ENCODE measurements around the gene PAM. TPM values are rescaled to one million over a fixed set of nuclear protein-coding genes. Genes with fewer than 3 reads are reported as not detected.

The PAM gene
- total RNA-seq, 1 donor from 2014 or later = 940 TPM

DNA sequence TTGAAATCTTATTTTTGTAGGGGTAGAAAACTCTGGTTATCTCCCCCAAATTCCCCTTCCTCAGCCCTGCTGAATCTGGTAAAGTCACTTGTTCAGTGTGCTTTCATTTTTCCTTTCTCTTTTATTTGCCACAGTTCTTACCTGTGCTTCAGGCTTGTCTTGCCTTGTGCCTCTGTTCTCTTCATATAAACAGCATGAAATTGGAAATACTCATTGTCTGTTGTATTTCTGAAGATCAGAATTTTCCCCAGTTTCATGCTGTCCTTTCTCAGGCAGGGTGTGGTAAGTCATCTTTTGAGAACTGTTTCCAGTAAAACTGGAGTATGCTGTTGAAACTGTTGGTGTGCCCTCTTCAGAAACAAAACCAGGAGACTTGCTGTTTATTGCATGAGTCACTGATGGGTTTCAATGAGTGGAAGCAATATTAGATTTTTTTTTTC lies 7.0 kb downstream of the PAM start:
- TF ChIP-seq, protein P1, sequence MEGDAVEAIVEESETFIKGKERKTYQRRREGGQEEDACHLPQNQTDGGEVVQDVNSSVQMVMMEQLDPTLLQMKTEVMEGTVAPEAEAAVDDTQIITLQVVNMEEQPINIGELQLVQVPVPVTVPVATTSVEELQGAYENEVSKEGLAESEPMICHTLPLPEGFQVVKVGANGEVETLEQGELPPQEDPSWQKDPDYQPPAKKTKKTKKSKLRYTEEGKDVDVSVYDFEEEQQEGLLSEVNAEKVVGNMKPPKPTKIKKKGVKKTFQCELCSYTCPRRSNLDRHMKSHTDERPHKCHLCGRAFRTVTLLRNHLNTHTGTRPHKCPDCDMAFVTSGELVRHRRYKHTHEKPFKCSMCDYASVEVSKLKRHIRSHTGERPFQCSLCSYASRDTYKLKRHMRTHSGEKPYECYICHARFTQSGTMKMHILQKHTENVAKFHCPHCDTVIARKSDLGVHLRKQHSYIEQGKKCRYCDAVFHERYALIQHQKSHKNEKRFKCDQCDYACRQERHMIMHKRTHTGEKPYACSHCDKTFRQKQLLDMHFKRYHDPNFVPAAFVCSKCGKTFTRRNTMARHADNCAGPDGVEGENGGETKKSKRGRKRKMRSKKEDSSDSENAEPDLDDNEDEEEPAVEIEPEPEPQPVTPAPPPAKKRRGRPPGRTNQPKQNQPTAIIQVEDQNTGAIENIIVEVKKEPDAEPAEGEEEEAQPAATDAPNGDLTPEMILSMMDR (IDR thresholded peaks at IDR 0.05) = no peak
- Histone ChIP-seq H3K27ac (peak overlapping the region in 1 of 2 donors; percentile 28), H3K4me3 (peak overlapping the region; percentile 35 to 45), H3K4me1 (peaks cover 5 to 39% of the 10 kb centered on the region in 2 donors), H3K27me3 (no peaks in the 10 kb centered on the region), H3K9me3 (no peaks in the 10 kb centered on the region), H3K36me3 (no peaks in the 10 kb centered on the region)
- no peak for DNase-seq (ENCODE audit: low spot score in 2 of 2)
- intact Hi-C loops (cut with DNase I) = no loop called here

DNA sequence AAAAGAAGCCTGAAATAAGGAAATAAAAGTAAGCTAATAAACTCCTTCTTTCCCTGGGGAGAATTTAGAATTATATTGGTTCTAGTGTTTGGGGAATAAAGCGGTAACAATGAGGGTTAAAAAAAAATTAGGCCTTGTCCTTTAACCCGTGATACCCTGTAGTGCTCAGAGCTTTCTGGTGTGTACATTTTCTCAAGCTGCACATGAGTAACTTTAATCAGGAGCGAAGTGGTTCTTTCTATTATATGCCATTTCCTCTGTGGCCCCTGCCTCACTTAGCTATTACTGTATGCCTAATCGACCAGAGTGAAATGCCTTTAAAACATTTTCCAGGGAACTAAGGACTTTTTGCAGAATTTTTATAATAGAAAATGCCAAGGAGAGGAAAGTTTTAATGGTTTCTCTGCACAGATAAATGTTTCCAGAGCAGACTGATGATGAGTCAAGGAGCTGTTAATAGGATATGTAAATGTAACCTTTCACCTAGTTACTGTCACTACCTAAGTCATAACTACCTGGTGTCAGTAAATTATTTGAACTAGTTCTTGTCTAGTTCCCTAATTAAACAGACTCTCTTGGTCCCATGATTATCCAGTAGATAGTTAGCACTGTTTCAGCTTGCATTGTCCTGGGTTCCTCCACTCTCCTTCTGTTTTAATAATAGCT lies 7.6 kb downstream of the PAM start:
- Histone ChIP-seq H3K36me3 (no peaks in the 10 kb centered on the region), H3K27ac (peak overlapping the region in 1 of 2 donors; percentile 29), H3K27me3 (no peaks in the 10 kb centered on the region), H3K4me1 (peaks cover 5 to 37% of the 10 kb centered on the region in 2 donors), H3K4me3 (peak overlapping the region in 1 of 2 donors; percentile 35), H3K9me3 (no peaks in the 10 kb centered on the region)
- DNase-seq (ENCODE audit: low spot score in 2 of 2) = no peak
- intact Hi-C loops (cut with DNase I) = no loop called here
- TF ChIP-seq, protein P1 (IDR thresholded peaks at IDR 0.05) = no peak

DNA sequence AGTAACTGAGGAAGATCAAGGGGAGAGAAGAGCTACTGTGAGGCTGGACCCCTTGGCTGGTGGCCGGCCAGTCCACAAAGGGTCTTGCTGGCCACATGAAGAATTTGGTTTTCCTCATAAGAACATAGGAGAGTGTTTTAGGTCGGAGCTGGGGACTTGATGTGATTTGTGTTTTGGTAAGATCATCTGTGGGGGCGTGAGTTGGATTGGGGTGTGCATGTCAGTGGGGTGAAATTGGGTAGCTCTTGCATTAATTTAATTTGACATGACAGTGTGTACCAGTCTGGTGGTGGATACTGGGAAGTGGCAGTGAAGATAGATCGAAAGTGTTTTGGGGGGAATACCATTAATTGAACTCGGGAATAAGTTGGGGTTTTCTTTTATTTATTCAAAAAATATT lies 8.6 kb downstream of the PAM start:
- no peak for DNase-seq (ENCODE audit: low spot score in 2 of 2)

DNA sequence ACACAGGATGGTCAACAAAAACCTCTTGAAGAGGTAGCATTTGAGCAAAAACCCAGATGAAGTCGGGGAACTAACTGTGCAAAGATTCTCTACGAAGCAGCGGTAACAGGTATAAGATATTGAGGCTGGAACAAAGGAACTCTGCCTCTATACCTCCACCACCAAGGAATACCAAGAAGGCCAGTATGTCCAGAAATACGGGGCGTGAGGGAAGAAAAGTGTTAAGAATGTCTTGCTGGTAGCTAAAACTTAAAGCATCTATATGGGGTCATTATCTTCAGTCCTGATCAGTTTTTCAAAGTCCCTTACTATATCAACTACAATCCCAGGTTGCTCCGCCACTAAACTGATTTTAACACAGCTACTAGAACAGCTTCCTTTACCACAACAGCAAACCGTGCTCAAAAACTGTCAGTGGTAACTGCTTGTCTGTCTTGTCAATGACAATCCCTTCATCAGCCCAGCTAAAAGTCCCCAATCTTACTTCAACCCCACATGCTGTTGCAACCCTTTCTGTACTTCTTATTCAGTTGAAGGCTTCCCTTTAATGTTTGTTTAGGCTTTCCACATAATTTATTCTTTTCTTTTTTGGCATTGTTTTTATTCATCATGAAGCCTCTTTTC lies 9.4 kb downstream of the PAM start:
- H3K9me3 ChIP-seq = no peaks in the 10 kb centered on the region
- H3K4me3 ChIP-seq = no peak overlapping the region
- TF ChIP-seq, protein P1 (IDR thresholded peaks at IDR 0.05) = no peak
- H3K36me3 ChIP-seq = no peaks in the 10 kb centered on the region
- H3K27me3 ChIP-seq = no peaks in the 10 kb centered on the region
- peaks cover 0 to 25% of the 10 kb centered on the region in 2 donors for H3K4me1 ChIP-seq
- H3K27ac ChIP-seq = peak overlapping the region in 1 of 2 donors; percentile 31
- no peak for DNase-seq (ENCODE audit: low spot score in 2 of 2)
- intact Hi-C loops (cut with DNase I) = no loop called here

More for the DNA sequence above, 8.6 kb downstream of the PAM start:
- no peaks in the 10 kb centered on the region for H3K9me3 ChIP-seq
- H3K27me3 ChIP-seq = no peaks in the 10 kb centered on the region
- intact Hi-C loops (cut with DNase I) = no loop called here
- H3K4me3 ChIP-seq = no peak overlapping the region
- peaks cover 5 to 31% of the 10 kb centered on the region in 2 donors for H3K4me1 ChIP-seq
- TF ChIP-seq, protein P1 (IDR thresholded peaks at IDR 0.05) = no peak
- no peaks in the 10 kb centered on the region for H3K36me3 ChIP-seq
- H3K27ac ChIP-seq = peak overlapping the region in 1 of 2 donors; percentile 22

GRCh38 chr5:102765350-102765749 lies 10.2 kb downstream of the PAM start:
- no peaks in the 10 kb centered on the region for H3K36me3 ChIP-seq
- no peaks in the 10 kb centered on the region for H3K27me3 ChIP-seq
- intact Hi-C loops (cut with DNase I) = no loop called here
- no peak for DNase-seq (ENCODE audit: low spot score in 2 of 2)
- no peaks in the 10 kb centered on the region for H3K9me3 ChIP-seq
- peak overlapping the region in 1 of 2 donors; percentile 31 for H3K27ac ChIP-seq
- peaks cover 0 to 25% of the 10 kb centered on the region in 2 donors for H3K4me1 ChIP-seq
- TF ChIP-seq, protein P1 (IDR thresholded peaks at IDR 0.05) = no peak
- H3K4me3 ChIP-seq = no peak overlapping the region

Measured in ascending aorta (tissue), 2 donors.